Vagina (tissue), 2 donors: ENCODE data around the gene ARHGEF4.

Experiments
- POLR2A ChIP-seq, 2 donors: fragments of 450-650 bp; IDR thresholded peaks; one replicate each; pipeline ENCODE4 v1.6.1; 2017; ENCODE audit warnings: antibody characterized with exemption in 2 of 2, mild to moderate bottlenecking in 2 of 2, moderate library complexity in 2 of 2
- POLR2AphosphoS5 ChIP-seq, 2 donors: sonication (generic); formaldehyde crosslinking; IDR thresholded peaks; one replicate each; pipeline ENCODE4 v1.9.0; 2017; ENCODE audit warnings: antibody characterized with exemption in 2 of 2, mild to moderate bottlenecking in 2 of 2, low read depth in 1 of 2; ENCODE audit not compliant: insufficient read depth in 1 of 2
- TF ChIP-seq, protein P1 (sequence below), 3 experiments: fragments of 450-650 bp in 2 of 3; fragments of 200-600 bp in 1 of 3; sonication (generic) in 1 of 3; IDR thresholded peaks; one replicate each; pipeline ENCODE4 v1.5.1; 2017 to 2019; ENCODE audit warnings: antibody characterized with exemption in 3 of 3, mild to moderate bottlenecking in 2 of 3, moderate library complexity in 2 of 3

- TF ChIP-seq POLR2A (IDR thresholded peaks at IDR 0.05) (no peak), POLR2AphosphoS5 (IDR thresholded peaks at IDR 0.05; ENCODE audit: insufficient read depth in 1 of 2, low read depth in 1 of 2) (no peak)
- TF ChIP-seq, protein P1, sequence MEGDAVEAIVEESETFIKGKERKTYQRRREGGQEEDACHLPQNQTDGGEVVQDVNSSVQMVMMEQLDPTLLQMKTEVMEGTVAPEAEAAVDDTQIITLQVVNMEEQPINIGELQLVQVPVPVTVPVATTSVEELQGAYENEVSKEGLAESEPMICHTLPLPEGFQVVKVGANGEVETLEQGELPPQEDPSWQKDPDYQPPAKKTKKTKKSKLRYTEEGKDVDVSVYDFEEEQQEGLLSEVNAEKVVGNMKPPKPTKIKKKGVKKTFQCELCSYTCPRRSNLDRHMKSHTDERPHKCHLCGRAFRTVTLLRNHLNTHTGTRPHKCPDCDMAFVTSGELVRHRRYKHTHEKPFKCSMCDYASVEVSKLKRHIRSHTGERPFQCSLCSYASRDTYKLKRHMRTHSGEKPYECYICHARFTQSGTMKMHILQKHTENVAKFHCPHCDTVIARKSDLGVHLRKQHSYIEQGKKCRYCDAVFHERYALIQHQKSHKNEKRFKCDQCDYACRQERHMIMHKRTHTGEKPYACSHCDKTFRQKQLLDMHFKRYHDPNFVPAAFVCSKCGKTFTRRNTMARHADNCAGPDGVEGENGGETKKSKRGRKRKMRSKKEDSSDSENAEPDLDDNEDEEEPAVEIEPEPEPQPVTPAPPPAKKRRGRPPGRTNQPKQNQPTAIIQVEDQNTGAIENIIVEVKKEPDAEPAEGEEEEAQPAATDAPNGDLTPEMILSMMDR (IDR thresholded peaks at IDR 0.05), result no peak
Measured at GRCh38 chr2:131014141-131014540, 177.4 kb downstream of the ARHGEF4 start.
